Prostate gland (tissue), 2 donors: ENCODE measurements around the gene CALML6. TPM values are rescaled to one million over a fixed set of nuclear protein-coding genes. Genes with fewer than 3 reads are reported as not detected.

Experiments used
- DNase-seq: peaks from one replicate; pipeline ENCODE4 v3.0.0-alpha.2; 2019; ENCODE audit warnings: low spot score
- H3K27ac ChIP-seq, 2 donors: fragments of 200-600 bp; sonication (generic); 2 replicates each; pipeline ENCODE4 v1.5.1; 2017 to 2019
- H3K27me3 ChIP-seq: fragments of 200-600 bp; sonication (generic); replicated peaks from 2 replicates; pipeline ENCODE4 v1.5.1; 2019; ENCODE audit not compliant: insufficient read depth
- H3K36me3 ChIP-seq, 2 donors: fragments of 200-600 bp; sonication (generic); 1 replicate in 1 of 2; 2 replicates in 1 of 2; pipeline versions ENCODE4 v1.5.1 to v1.8.1; 2017 to 2019
- H3K4me1 ChIP-seq: fragments of 200-600 bp; sonication (generic); replicated peaks from 2 replicates; pipeline ENCODE4 v1.5.1; 2019
- H3K4me3 ChIP-seq, 2 donors: fragments of 200-600 bp; sonication (generic); 2 replicates each; pipeline ENCODE4 v1.5.1; 2017 to 2019
- H3K9me3 ChIP-seq: fragments of 200-600 bp; sonication (generic); 2 replicates; pipeline ENCODE4 v1.5.1; 2017
- POLR2A ChIP-seq: fragments of 450-650 bp; IDR thresholded peaks from one replicate; pipeline ENCODE4 v1.6.1; 2016; ENCODE audit warnings: antibody characterized with exemption, mild to moderate bottlenecking
- POLR2AphosphoS5 ChIP-seq: sonication (generic); formaldehyde crosslinking; IDR thresholded peaks from one replicate; pipeline ENCODE4 v1.6.1; 2017; ENCODE audit warnings: antibody characterized with exemption
- WGBS: methylation state at CpG from one replicate; pipeline ENCODE4 v1.1.5; 2018; 5-methylcytosine and 5-hydroxymethylcytosine counted together
- intact Hi-C: fragments of 100-400 bp; cut with DNase I; formaldehyde crosslinking; loops from one replicate; pipeline ENCODE4 v1.14.2; 2022
- total RNA-seq, 2 donors: library from RNA; depleted of rRNA; stranded (reverse); fragments of >200 nt; gene quantifications; one replicate each; pipeline ENCODE4 v1.1.0, GENCODE V29; 2016
- TF ChIP-seq, protein P1 (sequence below), 4 experiments: fragments of 200-600 bp in 2 of 4; fragments of 450-650 bp in 2 of 4; sonication (generic) in 2 of 4; IDR thresholded peaks; 1 replicate in 3 of 4; 2 replicates in 1 of 4; pipeline ENCODE4 v1.5.1; 2016 to 2019; ENCODE audit warnings: antibody characterized with exemption in 4 of 4, mild to moderate bottlenecking in 2 of 4, moderate library complexity in 2 of 4

Gene CALML6
- total RNA-seq, 2 donors from 2014 or later: 0.18 to 0.28 TPM

DNA sequence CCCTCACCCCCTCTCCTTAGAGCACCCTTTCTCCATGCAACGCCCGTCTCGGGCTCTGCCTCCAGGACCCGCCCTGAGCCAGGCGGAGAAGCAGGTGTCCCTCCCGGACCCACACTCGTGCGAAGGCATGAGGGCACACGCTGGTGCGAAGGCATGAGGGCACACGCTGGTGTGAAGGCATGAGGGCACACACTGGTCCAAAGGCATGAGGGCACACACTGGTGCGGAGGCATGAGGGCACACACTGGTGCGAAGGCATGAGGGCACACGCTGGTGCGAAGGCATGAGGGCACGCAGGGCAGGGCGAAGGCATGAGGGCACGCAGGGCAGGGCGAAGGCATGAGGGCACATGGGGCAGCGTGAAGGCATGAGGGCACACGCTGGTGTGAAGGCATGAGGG, 9.8 kb downstream of the CALML6 start:
- intact Hi-C loops: no loop called here
- Histone ChIP-seq H3K4me1 (no peaks in the 10 kb centered on the region), H3K4me3 (no peak overlapping the region), H3K27ac (no peak overlapping the region), H3K9me3 (no peaks in the 10 kb centered on the region), H3K36me3 (no peaks in the 10 kb centered on the region), H3K27me3 (no peaks in the 10 kb centered on the region)
- TF ChIP-seq POLR2A (no peak), POLR2AphosphoS5 (no peak)
- TF ChIP-seq, protein P1, sequence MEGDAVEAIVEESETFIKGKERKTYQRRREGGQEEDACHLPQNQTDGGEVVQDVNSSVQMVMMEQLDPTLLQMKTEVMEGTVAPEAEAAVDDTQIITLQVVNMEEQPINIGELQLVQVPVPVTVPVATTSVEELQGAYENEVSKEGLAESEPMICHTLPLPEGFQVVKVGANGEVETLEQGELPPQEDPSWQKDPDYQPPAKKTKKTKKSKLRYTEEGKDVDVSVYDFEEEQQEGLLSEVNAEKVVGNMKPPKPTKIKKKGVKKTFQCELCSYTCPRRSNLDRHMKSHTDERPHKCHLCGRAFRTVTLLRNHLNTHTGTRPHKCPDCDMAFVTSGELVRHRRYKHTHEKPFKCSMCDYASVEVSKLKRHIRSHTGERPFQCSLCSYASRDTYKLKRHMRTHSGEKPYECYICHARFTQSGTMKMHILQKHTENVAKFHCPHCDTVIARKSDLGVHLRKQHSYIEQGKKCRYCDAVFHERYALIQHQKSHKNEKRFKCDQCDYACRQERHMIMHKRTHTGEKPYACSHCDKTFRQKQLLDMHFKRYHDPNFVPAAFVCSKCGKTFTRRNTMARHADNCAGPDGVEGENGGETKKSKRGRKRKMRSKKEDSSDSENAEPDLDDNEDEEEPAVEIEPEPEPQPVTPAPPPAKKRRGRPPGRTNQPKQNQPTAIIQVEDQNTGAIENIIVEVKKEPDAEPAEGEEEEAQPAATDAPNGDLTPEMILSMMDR (IDR thresholded peaks at IDR 0.05): no peak
- WGBS: 87% methylated on average over 21 of the region's 21 CpGs
- DNase-seq: no peak

DNA sequence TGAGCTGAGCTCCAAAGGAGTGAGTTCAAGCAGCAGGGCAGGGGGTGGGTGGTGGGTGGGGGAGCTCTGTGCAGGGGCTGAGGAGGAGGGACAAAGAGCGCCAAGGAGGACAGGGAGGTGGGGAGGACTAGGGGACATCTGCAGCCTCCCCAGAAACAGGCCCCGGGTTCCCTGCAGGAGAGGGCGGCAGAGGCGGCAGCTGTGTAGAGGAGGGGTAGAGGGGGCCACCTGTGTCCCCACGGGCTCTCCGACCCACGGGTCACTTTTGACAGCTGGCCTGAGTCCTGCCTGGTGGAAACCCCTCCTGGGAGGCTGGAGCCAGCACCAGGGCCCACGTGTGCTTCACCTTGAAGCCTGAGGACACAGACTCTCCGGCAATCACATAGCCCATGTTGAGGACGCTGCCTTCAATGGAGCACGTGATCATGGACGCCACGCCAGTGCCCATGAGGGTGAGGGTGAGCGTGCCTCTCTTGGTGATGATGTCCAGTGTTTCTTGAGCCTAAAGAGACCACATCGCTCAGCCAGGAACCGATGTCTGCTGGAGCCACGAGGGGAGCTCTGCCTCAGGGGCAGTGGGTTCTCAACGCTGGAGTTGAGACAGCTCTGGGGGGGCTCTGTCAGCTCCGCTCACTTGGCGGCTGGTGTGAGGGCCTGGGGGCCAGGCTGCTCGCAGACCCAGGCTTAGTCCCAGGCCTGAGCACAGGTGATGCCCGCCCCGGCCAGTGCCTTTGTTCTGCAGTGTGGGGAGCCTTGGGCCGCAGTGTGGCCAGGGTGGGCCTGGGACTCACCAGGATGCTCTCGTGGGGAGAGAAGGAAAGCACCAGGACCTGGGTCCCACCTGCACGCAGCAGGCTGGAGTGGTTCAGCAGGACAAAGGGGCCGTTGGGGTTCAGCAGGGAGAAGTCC, 10.6 kb downstream of the CALML6 start:
- TF ChIP-seq, protein P1 (IDR thresholded peaks at IDR 0.05): no peak
- no peak for TF ChIP-seq POLR2AphosphoS5
- no peak for TF ChIP-seq POLR2A
- Histone ChIP-seq H3K36me3 (no peaks in the 10 kb centered on the region), H3K27me3 (no peaks in the 10 kb centered on the region), H3K4me1 (no peaks in the 10 kb centered on the region), H3K4me3 (no peak overlapping the region), H3K9me3 (no peaks in the 10 kb centered on the region), H3K27ac (no peak overlapping the region)
- 81% methylated on average over 27 of the region's 27 CpGs for WGBS
- DNase-seq: no peak
- intact Hi-C loops: no loop called here

DNA sequence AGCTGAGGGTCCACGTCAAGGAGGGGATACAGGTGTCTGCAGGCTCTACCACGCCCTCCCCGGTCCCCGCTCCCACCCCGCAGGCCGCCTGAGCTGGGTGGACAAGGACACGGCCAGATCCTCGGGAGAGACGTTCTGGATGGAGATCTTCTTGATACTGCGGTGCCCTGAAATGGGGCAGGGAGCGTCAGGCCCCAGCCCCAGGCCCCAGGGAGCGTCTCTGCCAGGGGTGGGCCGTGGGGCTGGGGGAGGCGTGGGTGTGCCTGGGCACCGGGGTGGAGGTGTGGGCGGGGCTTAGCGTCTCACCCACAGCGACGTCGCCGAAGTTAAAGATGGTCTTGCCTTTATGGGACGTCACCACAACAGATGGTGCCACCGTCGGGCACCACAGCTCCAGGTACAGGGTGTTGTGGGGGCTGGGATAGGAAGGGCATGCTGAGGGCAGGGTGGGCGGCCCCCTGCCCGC, 11.3 kb downstream of the CALML6 start:
- no peak for DNase-seq
- 77% methylated on average over 26 of the region's 26 CpGs for WGBS
- Histone ChIP-seq H3K9me3 (no peaks in the 10 kb centered on the region), H3K36me3 (no peaks in the 10 kb centered on the region), H3K4me3 (no peak overlapping the region), H3K27ac (no peak overlapping the region), H3K27me3 (no peaks in the 10 kb centered on the region), H3K4me1 (no peaks in the 10 kb centered on the region)
- intact Hi-C loops: no loop called here
- TF ChIP-seq POLR2AphosphoS5: no peak

DNA sequence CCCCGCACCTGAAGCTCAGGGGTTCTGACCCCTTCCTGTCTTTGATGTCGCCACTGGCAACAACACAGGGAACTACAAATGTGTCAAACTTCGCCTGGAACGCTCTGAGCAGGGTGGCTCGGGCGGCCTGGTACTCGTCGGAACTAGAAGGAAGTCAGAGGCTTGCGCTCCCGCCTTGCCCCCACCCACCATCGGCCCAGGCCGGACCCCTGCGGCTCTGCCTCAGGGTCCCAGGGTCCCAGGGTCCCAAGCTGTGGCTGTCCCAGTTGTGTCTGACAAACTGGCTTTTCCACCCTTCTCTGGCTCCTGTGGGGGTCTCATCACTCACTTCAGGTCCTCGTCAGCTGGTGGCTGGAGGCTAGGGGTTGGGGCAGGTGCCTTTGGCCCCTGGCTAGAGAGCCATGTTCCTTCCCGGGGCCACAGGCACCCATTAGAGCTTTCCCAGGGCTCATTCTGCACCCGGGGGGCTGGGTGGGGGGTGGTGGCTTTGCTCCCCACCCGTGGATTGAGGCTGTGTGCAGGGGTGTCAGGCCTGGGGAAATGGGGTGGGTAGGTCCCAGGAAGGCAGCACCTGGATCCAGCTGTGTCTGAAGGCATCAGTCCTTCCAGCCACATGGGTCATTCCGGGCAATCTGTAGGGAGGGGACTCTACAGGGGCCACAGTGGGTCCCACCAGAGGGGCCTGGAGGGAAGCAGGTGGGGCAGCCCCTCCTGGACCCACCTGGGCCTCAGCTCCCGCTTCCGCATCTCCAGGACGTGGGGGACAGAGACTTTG, 12.0 kb downstream of the CALML6 start:
- H3K27me3 ChIP-seq: no peaks in the 10 kb centered on the region
- WGBS: 82% methylated on average over 17 of the region's 21 CpGs
- H3K9me3 ChIP-seq: no peaks in the 10 kb centered on the region
- intact Hi-C loops: no loop called here
- no peaks in the 10 kb centered on the region for H3K4me1 ChIP-seq
- H3K4me3 ChIP-seq: no peak overlapping the region
- no peaks in the 10 kb centered on the region for H3K36me3 ChIP-seq
- DNase-seq: no peak
- TF ChIP-seq POLR2A: no peak
- TF ChIP-seq, protein P1 (IDR thresholded peaks at IDR 0.05): no peak
- no peak overlapping the region for H3K27ac ChIP-seq

DNA sequence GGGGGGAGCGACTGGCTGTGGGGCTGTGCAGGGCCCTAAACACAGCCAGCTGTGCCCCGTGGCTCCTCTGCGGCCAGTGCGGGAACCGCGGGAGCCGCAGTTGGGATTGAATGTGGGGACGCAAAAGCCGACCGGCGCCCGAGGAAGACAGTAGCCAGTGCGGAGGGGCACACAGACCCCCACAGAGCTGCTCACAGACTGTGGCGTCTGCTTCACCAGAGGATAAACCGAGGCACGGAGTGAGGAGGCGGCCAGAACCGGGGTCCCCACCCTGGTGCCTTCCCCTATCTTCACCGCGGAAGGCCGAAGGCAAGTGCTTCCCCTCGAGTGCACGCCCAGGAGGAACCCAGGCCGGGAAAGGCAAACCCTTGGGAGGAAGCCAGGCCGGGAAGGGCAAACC, 12.7 kb downstream of the CALML6 start:
- no peak for DNase-seq
- intact Hi-C loops: no loop called here
- no peak for TF ChIP-seq POLR2A
- 84% methylated on average over 25 of the region's 25 CpGs for WGBS
- H3K36me3 ChIP-seq: no peaks in the 10 kb centered on the region
- no peak overlapping the region for H3K27ac ChIP-seq
- no peak overlapping the region for H3K4me3 ChIP-seq
- no peaks in the 10 kb centered on the region for H3K27me3 ChIP-seq
- H3K9me3 ChIP-seq: no peaks in the 10 kb centered on the region
- H3K4me1 ChIP-seq: no peaks in the 10 kb centered on the region
